NCI-H2227 treated with DMSO at 0.1 percent for 48 hours (cell line): ENCODE measurements around the gene TEX9.

Experiments used
- DNase-seq: peaks from one replicate; lab custom pipeline; 2025; lab: John Stamatoyannopoulos, UW

Gene TEX9

GRCh38 chr15:56445746-56446145 is 80.5 kb downstream of the TEX9 start:
- no peak for DNase-seq

GRCh38 chr15:56454836-56455235 is 89.6 kb downstream of the TEX9 start:
- no peak for DNase-seq

DNA sequence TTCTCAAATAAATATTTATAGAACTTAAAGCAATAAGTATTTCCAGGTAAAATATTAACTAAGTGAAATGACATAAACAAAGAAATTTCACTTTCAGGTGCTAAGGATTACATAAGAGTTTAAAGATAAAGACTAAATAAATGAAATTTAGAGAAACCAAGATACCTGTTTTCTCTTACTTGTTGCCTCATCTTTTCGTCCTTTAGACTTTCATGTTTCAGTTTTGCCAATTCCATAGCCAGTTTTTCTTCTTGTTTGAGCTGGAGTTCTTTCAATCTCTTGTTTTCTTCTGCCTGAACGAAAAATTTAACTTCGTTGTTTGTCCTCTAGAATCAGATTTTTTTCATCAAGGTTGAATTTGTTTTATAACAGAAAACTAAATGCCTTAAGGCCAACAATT is 91.0 kb downstream of the TEX9 start:
- no peak for DNase-seq

GRCh38 chr15:56459096-56459495 is 93.9 kb downstream of the TEX9 start:
- no peak for DNase-seq

DNA sequence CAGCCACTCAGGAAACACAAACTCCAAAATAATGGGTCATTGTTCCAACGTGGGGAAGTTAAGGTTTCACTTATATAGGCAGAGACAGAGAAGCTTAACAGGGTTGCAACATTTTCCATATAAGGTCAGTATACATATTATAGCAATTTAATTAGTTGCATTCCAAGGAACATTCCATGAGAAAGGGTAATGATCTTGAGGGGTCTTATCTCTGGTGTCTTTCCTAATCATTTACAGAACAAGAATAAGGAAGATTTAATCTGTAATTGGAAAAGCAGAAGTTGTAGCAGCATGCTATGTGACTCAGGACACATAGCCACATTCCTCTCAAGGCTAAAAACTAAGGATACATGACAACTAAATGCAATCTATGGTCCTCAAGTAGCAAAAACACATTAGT is 94.8 kb downstream of the TEX9 start:
- DNase-seq: no peak

- no peak for DNase-seq
Measured at GRCh38 chr15:56460947-56461346, 95.7 kb downstream of the TEX9 start.

DNA sequence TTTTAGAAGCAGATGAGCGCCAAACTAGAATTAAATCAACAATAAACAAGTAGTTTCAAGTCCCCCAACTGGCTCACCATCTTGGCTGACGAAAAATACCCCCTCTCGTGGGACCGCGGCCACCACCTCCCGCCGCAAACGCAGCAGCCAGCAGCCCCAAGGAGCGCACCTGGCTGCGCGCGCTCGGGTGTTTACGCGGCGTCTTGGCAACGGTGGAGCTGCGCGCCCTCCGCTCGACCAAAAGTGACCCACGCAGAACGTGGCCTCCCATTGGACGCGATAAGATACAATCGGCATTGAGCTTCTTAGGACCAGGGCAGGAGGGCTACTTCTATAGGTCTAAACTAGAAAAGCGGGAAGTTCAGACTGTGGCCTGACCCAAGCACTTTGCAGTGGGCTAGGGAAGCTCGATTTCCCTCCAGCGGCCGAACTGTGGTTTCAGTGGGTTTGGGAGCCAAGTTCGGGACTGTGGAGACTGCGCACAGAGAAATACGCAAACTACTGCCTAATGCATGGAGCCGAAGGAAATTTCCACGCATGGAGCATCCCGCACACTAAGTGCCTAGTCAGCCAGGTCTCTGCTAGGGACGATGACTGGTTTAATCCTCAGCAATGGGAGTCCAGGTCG is 99.8 kb downstream of the TEX9 start, which contains the start of gene MNS1:
MNS1 (minus strand) TSS at position 245 of the 628 bp plus-strand sequence; CDS start at position 80, 165 bp downstream.
- DNase-seq: peak; percentile 93

DNA sequence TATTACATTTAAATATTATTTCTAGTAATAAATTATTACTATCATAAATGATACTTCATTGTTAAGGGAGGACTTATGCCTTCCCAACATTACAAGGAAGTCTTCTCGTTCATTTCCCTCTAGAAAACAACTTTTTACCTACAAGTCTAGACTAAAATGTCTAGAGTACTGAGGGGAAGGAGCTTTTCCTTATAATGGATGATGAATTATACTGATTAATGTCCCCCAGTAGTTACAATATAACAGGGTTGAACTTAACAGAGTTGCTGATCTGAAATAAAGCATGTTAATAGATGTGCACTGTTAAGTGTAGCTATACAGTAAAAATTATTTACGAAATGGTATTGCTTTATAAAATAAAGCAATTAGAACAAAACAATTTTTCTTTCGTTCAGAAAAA is 102.4 kb downstream of the TEX9 start:
- DNase-seq: no peak

GRCh38 chr15:56468401-56468800 is 103.2 kb downstream of the TEX9 start:
- DNase-seq: no peak

DNA sequence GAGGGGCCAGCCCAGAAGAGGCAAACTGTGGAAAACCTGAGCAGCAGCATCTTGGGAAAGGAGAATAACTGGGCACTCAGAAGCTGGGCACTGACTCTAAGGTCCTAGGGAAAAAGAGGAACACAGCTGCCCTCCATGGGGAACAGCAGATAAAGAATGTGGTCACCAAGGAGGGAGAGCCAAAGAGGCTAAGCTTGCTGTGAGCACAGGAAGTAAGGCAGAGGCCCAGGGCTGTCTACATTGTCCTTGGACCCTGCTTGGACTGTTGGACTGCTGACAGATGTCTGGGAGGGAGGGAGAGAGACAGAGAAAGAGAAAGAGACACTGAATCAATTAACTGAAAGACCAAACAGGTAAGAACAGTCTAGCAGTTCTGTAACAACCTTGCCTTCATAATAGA is 104.3 kb downstream of the TEX9 start:
- DNase-seq: no peak

GRCh38 chr15:56471440-56472069 is 106.3 kb downstream of the TEX9 start:
- no peak for DNase-seq

- no peak for DNase-seq
Measured at GRCh38 chr15:56472278-56472677, 107.1 kb downstream of the TEX9 start.

DNA sequence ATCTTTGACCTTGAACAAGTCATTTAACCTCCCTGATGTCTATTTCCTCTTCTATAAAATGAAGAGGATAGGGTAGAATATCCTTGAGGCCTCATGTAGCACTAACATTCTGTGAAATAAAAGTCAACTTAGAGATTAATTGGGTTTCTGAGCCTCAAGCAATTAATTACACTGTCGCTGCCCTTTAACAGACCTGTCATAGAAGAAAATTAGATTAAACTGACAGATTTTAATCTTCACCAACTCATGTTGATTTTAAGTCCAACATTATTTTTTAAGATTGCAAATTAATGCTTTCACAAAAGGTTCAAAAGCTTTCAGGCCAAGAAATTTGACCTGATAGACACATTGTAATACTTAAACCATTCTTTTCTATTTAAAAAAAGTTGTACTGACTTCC is 107.8 kb downstream of the TEX9 start:
- DNase-seq: no peak

GRCh38 chr15:56475351-56475750 is 110.1 kb downstream of the TEX9 start:
- DNase-seq: no peak
